Lower leg skin (tissue), 3 donors: ENCODE data around the gene CREBBP.

ENCODE experiments used
- CTCF ChIP-seq, 3 donors: fragments of 450-650 bp; IDR thresholded peaks; one replicate each; pipeline ENCODE4 v1.5.1; 2016; ENCODE audit warnings: antibody characterized with exemption in 3 of 3, mild to moderate bottlenecking in 3 of 3, moderate library complexity in 2 of 3
- POLR2A ChIP-seq, 2 donors: fragments of 450-650 bp; IDR thresholded peaks; one replicate each; pipeline ENCODE4 v1.6.1; 2016 to 2017; ENCODE audit warnings: antibody characterized with exemption in 2 of 2, mild to moderate bottlenecking in 1 of 2, moderate library complexity in 1 of 2

DNA sequence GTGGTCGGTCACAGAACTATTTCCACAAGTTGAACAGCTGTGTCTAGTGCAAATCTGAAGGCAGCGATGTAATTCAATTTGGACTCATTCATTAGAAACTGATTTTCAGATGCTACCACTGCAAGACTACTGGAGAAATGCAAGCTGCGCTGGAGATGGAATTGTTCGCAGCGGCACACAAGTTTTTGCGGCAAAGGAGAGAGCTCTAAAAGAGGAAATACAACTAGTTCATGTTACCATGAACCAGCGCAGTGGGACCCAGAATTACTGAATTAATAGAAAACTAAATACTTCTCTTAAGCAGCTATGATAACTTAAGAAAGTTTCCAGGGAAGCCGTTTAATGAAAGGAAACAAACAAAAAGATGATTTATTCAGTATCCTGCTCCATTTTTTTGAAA, 1.9 kb downstream of the CREBBP start:
- TF ChIP-seq POLR2A (IDR thresholded peaks at IDR 0.05) (no peak), CTCF (IDR thresholded peaks at IDR 0.05) (no peak)
